Nephron progenitor cell (in vitro differentiated cells): ENCODE results near the gene PTPRU.

Experiments used
- DNase-seq: peaks from one replicate; pipeline ENCODE4 v3.0.0; 2021
- H3K27ac Mint-ChIP-seq: 2 replicates; pipeline ENCODE4 v1.8.0; 2021; ENCODE audit warnings: mild to moderate bottlenecking, moderate library complexity, mixed read lengths
- H3K27me3 Mint-ChIP-seq: 2 replicates; pipeline ENCODE4 v1.8.0; 2021; ENCODE audit warnings: mild to moderate bottlenecking, low read depth, mixed read lengths; ENCODE audit not compliant: poor library complexity
- H3K36me3 Mint-ChIP-seq: 2 replicates; pipeline ENCODE4 v1.8.0; 2021; ENCODE audit warnings: low read depth, mixed read lengths
- H3K4me1 Mint-ChIP-seq: 2 replicates; pipeline ENCODE4 v1.8.0; 2021; ENCODE audit warnings: mixed read lengths
- H3K4me3 Mint-ChIP-seq: 2 replicates; pipeline ENCODE4 v1.8.0; 2021; ENCODE audit warnings: mild to moderate bottlenecking, moderate library complexity, mixed read lengths
- H3K9me3 Mint-ChIP-seq: 2 replicates; pipeline ENCODE4 v1.8.0; 2021; ENCODE audit warnings: mild to moderate bottlenecking, moderate library complexity, mixed read lengths
- TF ChIP-seq, protein P1 (sequence below): fragments of 200-600 bp; sonication (generic); IDR thresholded peaks from 2 replicates; pipeline ENCODE4 v1.5.0; 2021; ENCODE audit warnings: antibody characterized with exemption

The PTPRU gene

DNA sequence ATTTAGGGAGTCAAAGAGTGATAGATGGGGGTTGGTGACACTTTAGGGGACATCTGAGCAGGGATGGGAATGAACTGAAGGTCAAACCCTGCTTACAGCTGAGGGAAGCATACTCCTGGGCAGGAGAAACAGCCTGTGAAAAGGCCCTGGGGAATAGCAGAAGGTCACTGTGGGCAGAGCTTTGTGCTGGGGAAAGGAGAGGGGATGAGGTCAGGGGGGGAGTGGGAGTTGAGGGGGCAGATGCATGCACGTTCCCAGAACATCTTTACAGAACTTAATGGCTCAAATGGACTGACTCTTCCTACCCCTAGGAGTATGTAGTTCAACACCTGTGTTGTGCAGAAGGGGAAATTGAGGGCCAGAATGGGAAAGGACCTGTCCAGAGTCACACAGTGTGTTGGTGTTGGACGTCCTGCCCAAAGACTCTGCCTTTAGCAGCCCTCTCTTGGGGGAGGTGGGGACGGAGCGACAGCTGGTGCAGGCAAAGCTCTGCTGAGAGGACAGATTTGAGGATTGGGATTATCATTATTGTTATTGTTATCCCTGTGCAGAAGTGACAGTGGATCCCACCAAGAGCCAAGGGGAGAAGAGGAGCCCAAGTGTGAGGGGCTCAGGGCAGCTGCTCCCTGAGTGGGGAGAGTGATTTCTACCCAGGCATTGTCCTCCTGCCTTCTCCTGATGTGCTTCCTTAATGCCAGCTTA, 116.5 kb downstream of the PTPRU start:
- TF ChIP-seq, protein P1, sequence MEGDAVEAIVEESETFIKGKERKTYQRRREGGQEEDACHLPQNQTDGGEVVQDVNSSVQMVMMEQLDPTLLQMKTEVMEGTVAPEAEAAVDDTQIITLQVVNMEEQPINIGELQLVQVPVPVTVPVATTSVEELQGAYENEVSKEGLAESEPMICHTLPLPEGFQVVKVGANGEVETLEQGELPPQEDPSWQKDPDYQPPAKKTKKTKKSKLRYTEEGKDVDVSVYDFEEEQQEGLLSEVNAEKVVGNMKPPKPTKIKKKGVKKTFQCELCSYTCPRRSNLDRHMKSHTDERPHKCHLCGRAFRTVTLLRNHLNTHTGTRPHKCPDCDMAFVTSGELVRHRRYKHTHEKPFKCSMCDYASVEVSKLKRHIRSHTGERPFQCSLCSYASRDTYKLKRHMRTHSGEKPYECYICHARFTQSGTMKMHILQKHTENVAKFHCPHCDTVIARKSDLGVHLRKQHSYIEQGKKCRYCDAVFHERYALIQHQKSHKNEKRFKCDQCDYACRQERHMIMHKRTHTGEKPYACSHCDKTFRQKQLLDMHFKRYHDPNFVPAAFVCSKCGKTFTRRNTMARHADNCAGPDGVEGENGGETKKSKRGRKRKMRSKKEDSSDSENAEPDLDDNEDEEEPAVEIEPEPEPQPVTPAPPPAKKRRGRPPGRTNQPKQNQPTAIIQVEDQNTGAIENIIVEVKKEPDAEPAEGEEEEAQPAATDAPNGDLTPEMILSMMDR: no peak
- DNase-seq: no peak

DNA sequence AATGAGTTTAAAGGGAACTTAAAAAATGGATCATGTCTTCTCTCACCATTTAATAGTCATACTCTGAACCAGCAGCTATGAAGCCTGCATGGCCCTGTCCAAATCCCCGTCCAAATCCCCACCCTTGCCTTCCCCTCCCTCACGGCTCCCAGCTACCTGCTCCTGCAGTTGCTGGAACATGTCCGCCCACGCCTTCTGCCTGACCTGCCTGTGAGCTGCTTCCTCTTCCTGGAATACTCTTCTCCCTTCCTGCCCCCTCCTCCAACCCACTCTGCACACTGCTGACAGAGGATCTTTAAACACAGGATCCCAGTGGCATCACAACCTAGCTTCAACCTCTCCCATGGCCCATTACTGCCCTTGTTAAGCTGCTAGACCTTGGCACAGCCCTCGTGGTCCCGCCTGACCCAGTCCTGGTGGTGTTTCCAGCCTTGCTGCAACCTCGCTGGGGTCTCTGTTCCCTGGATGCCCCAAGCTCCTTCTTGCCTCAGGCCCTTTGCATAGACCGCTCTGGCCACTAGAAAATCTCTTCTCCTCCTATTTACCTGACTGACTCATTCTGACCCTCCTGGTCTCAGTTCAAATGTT, 118.3 kb downstream of the PTPRU start:
- no peaks in the 10 kb centered on the region for H3K36me3 Mint-ChIP-seq

More for the DNA sequence above, 116.5 kb downstream of the PTPRU start:
- no peaks in the 10 kb centered on the region for H3K9me3 Mint-ChIP-seq
- no peak overlapping the region for H3K27ac Mint-ChIP-seq
- peaks cover 25% of the 10 kb centered on the region for H3K4me1 Mint-ChIP-seq
- no peaks in the 10 kb centered on the region for H3K36me3 Mint-ChIP-seq
- no peak overlapping the region for H3K4me3 Mint-ChIP-seq
- H3K27me3 Mint-ChIP-seq: peaks cover 68% of the 10 kb centered on the region

DNA sequence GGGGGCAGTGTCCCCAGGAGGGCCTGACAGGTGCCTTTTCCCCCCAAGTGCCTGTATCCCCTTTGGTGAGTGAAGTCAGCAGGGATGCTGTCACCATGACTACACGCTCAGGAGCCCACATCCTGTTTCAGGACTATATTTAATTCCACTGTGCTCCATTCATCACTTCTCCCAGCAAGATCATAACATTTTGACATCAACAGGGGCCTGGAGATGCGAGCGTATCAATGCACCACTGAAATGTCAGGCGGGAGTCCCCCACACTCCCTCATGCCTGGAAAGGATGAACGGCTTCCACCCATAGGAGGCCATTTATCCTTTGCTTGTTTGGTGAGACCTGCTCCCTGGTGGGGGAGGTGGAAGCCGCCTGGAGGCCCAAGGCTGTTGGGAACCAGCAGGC, 119.1 kb downstream of the PTPRU start:
- no peaks in the 10 kb centered on the region for H3K9me3 Mint-ChIP-seq
- TF ChIP-seq, protein P1: no peak
- H3K36me3 Mint-ChIP-seq: no peaks in the 10 kb centered on the region
- DNase-seq: no peak
- H3K27me3 Mint-ChIP-seq: peaks cover 70% of the 10 kb centered on the region
- no peak overlapping the region for H3K27ac Mint-ChIP-seq
- H3K4me3 Mint-ChIP-seq: no peak overlapping the region
- H3K4me1 Mint-ChIP-seq: peaks cover 25% of the 10 kb centered on the region

More for the DNA sequence above, 118.3 kb downstream of the PTPRU start:
- no peak overlapping the region for H3K27ac Mint-ChIP-seq
- peaks cover 25% of the 10 kb centered on the region for H3K4me1 Mint-ChIP-seq
- TF ChIP-seq, protein P1: no peak
- no peaks in the 10 kb centered on the region for H3K9me3 Mint-ChIP-seq
- DNase-seq: no peak
- peaks cover 72% of the 10 kb centered on the region for H3K27me3 Mint-ChIP-seq
- no peak overlapping the region for H3K4me3 Mint-ChIP-seq

DNA sequence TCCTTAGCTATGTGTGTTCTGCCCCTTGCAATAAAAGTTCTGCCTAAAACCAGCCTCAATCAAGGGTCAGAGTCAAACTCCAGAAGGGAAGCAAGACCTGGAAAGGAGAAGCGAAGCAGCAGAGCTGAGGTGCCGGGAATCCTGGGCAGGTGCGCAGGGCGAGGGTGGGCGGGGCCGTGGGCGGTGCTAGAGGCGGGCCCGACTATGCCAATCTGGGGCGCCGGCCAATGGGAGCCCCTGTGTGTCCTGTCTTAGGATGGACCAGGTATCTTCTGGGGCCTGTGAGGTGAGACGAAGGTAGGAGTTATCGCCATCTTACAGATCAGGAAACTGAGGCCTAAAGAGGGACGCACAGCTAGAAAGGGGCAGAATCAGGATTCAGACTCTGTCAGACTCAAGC, 120.3 kb downstream of the PTPRU start:
- Mint-ChIP-seq H3K27me3 (peaks cover 72% of the 10 kb centered on the region), H3K27ac (no peak overlapping the region), H3K4me3 (no peak overlapping the region), H3K36me3 (no peaks in the 10 kb centered on the region), H3K4me1 (peaks cover 12% of the 10 kb centered on the region), H3K9me3 (no peaks in the 10 kb centered on the region)
- TF ChIP-seq, protein P1: no peak
- DNase-seq: no peak

DNA sequence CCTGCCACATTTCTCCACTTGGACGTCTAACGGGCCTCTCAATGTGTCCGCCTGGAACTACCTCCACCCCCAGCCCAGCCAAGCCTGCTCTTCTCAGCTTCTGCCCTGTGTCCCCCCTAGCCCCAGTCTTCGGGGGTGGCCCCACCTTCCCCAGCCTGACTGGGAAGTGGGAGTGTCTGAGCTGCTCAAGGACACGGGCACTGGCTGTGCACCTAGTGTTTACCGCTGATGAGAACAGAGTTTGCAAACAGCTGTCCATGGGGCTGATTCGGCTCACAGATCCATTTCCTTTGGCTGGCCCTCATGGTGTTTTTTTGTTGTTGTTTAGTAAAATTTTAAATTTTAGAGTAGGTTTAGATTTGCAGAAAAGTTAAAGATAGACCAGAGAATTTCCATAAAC, 121.1 kb downstream of the PTPRU start:
- H3K9me3 Mint-ChIP-seq: no peaks in the 10 kb centered on the region
- TF ChIP-seq, protein P1: no peak
- H3K27me3 Mint-ChIP-seq: peaks cover 66% of the 10 kb centered on the region
- peaks cover 10% of the 10 kb centered on the region for H3K4me1 Mint-ChIP-seq
- H3K36me3 Mint-ChIP-seq: no peaks in the 10 kb centered on the region
- no peak overlapping the region for H3K4me3 Mint-ChIP-seq
- no peak overlapping the region for H3K27ac Mint-ChIP-seq
- no peak for DNase-seq

DNA sequence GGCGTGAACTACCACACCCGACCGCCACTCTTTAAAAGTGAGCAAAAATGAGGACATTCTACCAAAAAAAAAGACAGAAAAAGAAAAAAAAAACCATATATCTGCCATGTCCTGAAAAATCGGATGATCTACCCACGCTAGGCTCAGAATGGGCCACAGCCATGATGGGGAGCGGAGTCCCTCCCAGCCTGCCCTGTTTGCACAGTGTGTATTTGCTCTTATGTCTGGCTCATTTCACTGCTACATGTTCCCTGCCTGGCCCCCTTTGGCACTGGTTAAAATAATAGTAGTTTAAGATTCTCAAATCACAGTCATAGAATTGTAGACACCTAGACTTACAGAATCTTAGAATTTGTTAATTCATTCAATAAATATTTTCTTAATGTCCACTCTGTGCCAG, 121.9 kb downstream of the PTPRU start:
- Mint-ChIP-seq H3K36me3 (no peaks in the 10 kb centered on the region), H3K4me1 (peaks cover 10% of the 10 kb centered on the region), H3K4me3 (no peak overlapping the region), H3K27ac (no peak overlapping the region), H3K9me3 (no peaks in the 10 kb centered on the region), H3K27me3 (peaks cover 60% of the 10 kb centered on the region)
- TF ChIP-seq, protein P1: no peak
- no peak for DNase-seq
